Liver (tissue), 3 donors: ENCODE data around the gene ARID5B.

Source experiments
- EGR1 ChIP-seq, 2 donors: IDR thresholded peaks; 2 replicates each; pipeline ENCODE4 v1.6.1; 2016 to 2018; ENCODE audit warnings: antibody characterized with exemption in 2 of 2, low read depth in 2 of 2
- FOXA1 ChIP-seq: IDR thresholded peaks from 2 replicates; pipeline ENCODE4 v1.6.1; 2016; ENCODE audit warnings: antibody characterized with exemption
- HNF4A ChIP-seq, 2 donors: conservative IDR thresholded peaks; 2 replicates each; pipeline ENCODE4 v1.6.1; 2016; ENCODE audit warnings: antibody characterized with exemption in 2 of 2, mild to moderate bottlenecking in 2 of 2
- JUND ChIP-seq, 2 donors: IDR thresholded peaks; 2 replicates each; pipeline ENCODE4 v1.6.1; 2016; ENCODE audit warnings: antibody characterized with exemption in 2 of 2
- RAD21 ChIP-seq, 2 donors: IDR thresholded peaks; 2 replicates each; pipeline ENCODE4 v1.6.1; 2016; ENCODE audit warnings: antibody characterized with exemption in 2 of 2, mild to moderate bottlenecking in 2 of 2
- RXRA ChIP-seq, 2 donors: IDR thresholded peaks; 2 replicates each; pipeline ENCODE4 v1.6.1; 2017 to 2018; ENCODE audit warnings: antibody characterized with exemption in 2 of 2, mild to moderate bottlenecking in 1 of 2
- SP1 ChIP-seq: IDR thresholded peaks from 2 replicates; pipeline ENCODE4 v1.6.1; 2018; ENCODE audit warnings: antibody characterized with exemption, mild to moderate bottlenecking
- TF ChIP-seq, protein P1 (sequence below): IDR thresholded peaks from 2 replicates; pipeline ENCODE4 v1.6.1; 2016; ENCODE audit warnings: antibody characterized with exemption
- TF ChIP-seq, protein P2 (sequence below): IDR thresholded peaks from 2 replicates; pipeline ENCODE4 v1.6.1; 2016; ENCODE audit warnings: antibody characterized with exemption
- TF ChIP-seq, protein P3 (sequence below): fragments of 150-350 bp; IDR thresholded peaks from 2 replicates; pipeline ENCODE4 v1.5.1; 2017; ENCODE audit warnings: improper control_type of control experiment, low read depth, low read length; ENCODE audit not compliant: missing input control
- TF ChIP-seq, protein P4 (sequence below): IDR thresholded peaks from 2 replicates; pipeline ENCODE4 v1.6.1; 2016; ENCODE audit warnings: antibody characterized with exemption, mild to moderate bottlenecking
- TF ChIP-seq, protein P5 (sequence below): IDR thresholded peaks from 2 replicates; pipeline ENCODE4 v1.6.1; 2016; ENCODE audit warnings: antibody characterized with exemption
- donor health status: healthy.
- donor health status: healthy.

DNA sequence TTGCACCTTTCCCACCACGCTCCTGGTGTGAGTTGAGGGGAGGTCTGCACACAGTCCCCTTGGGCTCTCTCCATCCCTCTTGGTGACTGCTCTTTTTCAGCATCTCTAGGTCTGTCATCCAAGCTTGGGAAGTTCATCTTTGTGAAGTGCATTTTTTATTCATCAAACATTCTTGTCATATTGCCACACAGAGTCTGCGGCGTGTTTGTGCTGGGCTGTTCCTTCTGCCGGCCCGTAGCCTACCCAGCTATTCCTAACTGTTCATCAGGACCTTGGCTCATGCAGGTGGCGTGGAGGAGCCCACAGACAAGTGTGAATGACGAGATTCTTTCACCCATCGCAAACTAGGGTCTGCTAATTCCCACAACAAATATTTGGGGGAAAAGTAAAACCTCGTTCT lies 202.4 kb downstream of the ARID5B start:
- TF ChIP-seq RAD21 (IDR thresholded peaks at IDR 0.05) (no peak), JUND (IDR thresholded peaks at IDR 0.05) (no peak), SP1 (no peak), RXRA (IDR thresholded peaks at IDR 0.05) (no peak), EGR1 (IDR thresholded peaks at IDR 0.05; ENCODE audit: low read depth in 2 of 2) (no peak), HNF4A (conservative IDR thresholded peaks at IDR 0.05) (no peak), FOXA1 (no peak)
- TF ChIP-seq, protein P1, sequence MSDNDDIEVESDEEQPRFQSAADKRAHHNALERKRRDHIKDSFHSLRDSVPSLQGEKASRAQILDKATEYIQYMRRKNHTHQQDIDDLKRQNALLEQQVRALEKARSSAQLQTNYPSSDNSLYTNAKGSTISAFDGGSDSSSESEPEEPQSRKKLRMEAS: no peak
- TF ChIP-seq, protein P2, sequence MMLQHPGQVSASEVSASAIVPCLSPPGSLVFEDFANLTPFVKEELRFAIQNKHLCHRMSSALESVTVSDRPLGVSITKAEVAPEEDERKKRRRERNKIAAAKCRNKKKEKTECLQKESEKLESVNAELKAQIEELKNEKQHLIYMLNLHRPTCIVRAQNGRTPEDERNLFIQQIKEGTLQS: no peak
- TF ChIP-seq, protein P3, sequence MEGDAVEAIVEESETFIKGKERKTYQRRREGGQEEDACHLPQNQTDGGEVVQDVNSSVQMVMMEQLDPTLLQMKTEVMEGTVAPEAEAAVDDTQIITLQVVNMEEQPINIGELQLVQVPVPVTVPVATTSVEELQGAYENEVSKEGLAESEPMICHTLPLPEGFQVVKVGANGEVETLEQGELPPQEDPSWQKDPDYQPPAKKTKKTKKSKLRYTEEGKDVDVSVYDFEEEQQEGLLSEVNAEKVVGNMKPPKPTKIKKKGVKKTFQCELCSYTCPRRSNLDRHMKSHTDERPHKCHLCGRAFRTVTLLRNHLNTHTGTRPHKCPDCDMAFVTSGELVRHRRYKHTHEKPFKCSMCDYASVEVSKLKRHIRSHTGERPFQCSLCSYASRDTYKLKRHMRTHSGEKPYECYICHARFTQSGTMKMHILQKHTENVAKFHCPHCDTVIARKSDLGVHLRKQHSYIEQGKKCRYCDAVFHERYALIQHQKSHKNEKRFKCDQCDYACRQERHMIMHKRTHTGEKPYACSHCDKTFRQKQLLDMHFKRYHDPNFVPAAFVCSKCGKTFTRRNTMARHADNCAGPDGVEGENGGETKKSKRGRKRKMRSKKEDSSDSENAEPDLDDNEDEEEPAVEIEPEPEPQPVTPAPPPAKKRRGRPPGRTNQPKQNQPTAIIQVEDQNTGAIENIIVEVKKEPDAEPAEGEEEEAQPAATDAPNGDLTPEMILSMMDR: no peak
- TF ChIP-seq, protein P4, sequence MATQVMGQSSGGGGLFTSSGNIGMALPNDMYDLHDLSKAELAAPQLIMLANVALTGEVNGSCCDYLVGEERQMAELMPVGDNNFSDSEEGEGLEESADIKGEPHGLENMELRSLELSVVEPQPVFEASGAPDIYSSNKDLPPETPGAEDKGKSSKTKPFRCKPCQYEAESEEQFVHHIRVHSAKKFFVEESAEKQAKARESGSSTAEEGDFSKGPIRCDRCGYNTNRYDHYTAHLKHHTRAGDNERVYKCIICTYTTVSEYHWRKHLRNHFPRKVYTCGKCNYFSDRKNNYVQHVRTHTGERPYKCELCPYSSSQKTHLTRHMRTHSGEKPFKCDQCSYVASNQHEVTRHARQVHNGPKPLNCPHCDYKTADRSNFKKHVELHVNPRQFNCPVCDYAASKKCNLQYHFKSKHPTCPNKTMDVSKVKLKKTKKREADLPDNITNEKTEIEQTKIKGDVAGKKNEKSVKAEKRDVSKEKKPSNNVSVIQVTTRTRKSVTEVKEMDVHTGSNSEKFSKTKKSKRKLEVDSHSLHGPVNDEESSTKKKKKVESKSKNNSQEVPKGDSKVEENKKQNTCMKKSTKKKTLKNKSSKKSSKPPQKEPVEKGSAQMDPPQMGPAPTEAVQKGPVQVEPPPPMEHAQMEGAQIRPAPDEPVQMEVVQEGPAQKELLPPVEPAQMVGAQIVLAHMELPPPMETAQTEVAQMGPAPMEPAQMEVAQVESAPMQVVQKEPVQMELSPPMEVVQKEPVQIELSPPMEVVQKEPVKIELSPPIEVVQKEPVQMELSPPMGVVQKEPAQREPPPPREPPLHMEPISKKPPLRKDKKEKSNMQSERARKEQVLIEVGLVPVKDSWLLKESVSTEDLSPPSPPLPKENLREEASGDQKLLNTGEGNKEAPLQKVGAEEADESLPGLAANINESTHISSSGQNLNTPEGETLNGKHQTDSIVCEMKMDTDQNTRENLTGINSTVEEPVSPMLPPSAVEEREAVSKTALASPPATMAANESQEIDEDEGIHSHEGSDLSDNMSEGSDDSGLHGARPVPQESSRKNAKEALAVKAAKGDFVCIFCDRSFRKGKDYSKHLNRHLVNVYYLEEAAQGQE: no peak
- TF ChIP-seq, protein P5, sequence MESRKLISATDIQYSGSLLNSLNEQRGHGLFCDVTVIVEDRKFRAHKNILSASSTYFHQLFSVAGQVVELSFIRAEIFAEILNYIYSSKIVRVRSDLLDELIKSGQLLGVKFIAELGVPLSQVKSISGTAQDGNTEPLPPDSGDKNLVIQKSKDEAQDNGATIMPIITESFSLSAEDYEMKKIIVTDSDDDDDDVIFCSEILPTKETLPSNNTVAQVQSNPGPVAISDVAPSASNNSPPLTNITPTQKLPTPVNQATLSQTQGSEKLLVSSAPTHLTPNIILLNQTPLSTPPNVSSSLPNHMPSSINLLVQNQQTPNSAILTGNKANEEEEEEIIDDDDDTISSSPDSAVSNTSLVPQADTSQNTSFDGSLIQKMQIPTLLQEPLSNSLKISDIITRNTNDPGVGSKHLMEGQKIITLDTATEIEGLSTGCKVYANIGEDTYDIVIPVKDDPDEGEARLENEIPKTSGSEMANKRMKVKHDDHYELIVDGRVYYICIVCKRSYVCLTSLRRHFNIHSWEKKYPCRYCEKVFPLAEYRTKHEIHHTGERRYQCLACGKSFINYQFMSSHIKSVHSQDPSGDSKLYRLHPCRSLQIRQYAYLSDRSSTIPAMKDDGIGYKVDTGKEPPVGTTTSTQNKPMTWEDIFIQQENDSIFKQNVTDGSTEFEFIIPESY: no peak
